HCT116 (cell line): ENCODE measurements around the gene RIF1. TPM values are rescaled to one million over a fixed set of nuclear protein-coding genes. Genes with fewer than 3 reads are reported as not detected.

ENCODE experiments used
- ATAC-seq: fragments of 200-7000 bp; cut with Tn5 transposase; 2 replicates; pipeline ENCODE4 v1.9.1; 2020; ENCODE audit warnings: mild to moderate bottlenecking, moderate library complexity
- BruUV-seq: library from RNA; stranded (reverse); fragments of 400-500 nt; replicated peaks from 2 replicates; lab custom pipeline; 2021; lab: Mats Ljungman, UMichigan
- CTCF ChIA-PET: fragments of 300-600 bp; sonication (Branson Sonifier 250); formaldehyde crosslinking; loops from one replicate; lab custom pipeline; 2021; ENCODE audit warnings: antibody characterized with exemption; lab: Charles Lee
- POLR2A ChIA-PET: fragments of 300-600, 350-600 bp; sonication (Branson Sonifier 250); formaldehyde crosslinking; loops from one replicate; lab custom pipeline; 2021; ENCODE audit warnings: antibody characterized with exemption; lab: Charles Lee
- RAD21 ChIA-PET, 2 experiments: fragments of 300-600 bp; sonication (Branson Sonifier 250); formaldehyde crosslinking; loops; one replicate each; lab custom pipeline; 2023; ENCODE audit warnings: low total read pairs in 2 of 2; ENCODE audit not compliant: uncharacterized antibody in 2 of 2, unreplicated experiment in 2 of 2, low non-redundant PET in 1 of 2; lab: Charles Lee
- DNase-seq: peaks from one replicate; pipeline ENCODE4 v3.0.0-alpha.2; 2010; ENCODE audit warnings: low read depth, low spot score
- H2AFZ ChIP-seq: fragments of 200-600 bp; shearing (Covaris generic), sonication (generic); 2 replicates; pipeline ENCODE4 v1.6.1; 2017; ENCODE audit warnings: low read depth, mixed run types, mixed read lengths, antibody characterized with exemption, low read length; ENCODE audit not compliant: poor library complexity, severe bottlenecking
- H3K27ac ChIP-seq: 2 replicates; pipeline ENCODE4 v1.5.1; 2012; ENCODE audit warnings: low read depth, low read length
- H3K27me3 ChIP-seq: fragments of 200-600 bp; sonication (generic); 2 replicates; pipeline ENCODE4 v1.6.1; 2016; ENCODE audit warnings: mixed run types, low read length, mixed read lengths; ENCODE audit not compliant: insufficient read depth
- H3K36me3 ChIP-seq, 2 experiments: fragments of 200-500 bp in 1 of 2; fragments of 200-600 bp in 1 of 2; sonication (Bioruptor generic) in 1 of 2; sonication (generic) in 1 of 2; 2 replicates each; pipeline versions ENCODE4 v1.5.1 to v1.6.1; 2014 to 2016; ENCODE audit warnings: low read length in 2 of 2, inconsistent platforms in 1 of 2, mixed read lengths in 1 of 2, mixed run types in 1 of 2; ENCODE audit not compliant: insufficient read depth in 2 of 2, control insufficient read depth in 1 of 2
- H3K4me1 ChIP-seq, 2 experiments: fragments of 200-600 bp in 1 of 2; sonication (generic) in 1 of 2; 2 replicates each; pipeline versions ENCODE4 v1.5.1 to v1.6.1; 2012 to 2017; ENCODE audit warnings: low read length in 2 of 2, inconsistent platforms in 1 of 2, mild to moderate bottlenecking in 1 of 2, mixed read lengths in 1 of 2, mixed run types in 1 of 2, moderate library complexity in 1 of 2; ENCODE audit not compliant: insufficient read depth in 2 of 2, control insufficient read depth in 1 of 2
- H3K4me2 ChIP-seq: fragments of 200-600 bp; sonication (generic); 2 replicates; pipeline ENCODE4 v1.6.1; 2017; ENCODE audit warnings: mixed run types, low read length, mixed read lengths
- H3K4me3 ChIP-seq, 2 experiments: fragments of 200-600 bp in 1 of 2; sonication (generic) in 1 of 2; replicated peaks in 1 of 2; 2 replicates each; pipeline ENCODE4 v1.5.1; 2011 to 2016; ENCODE audit warnings: low read length in 2 of 2, control low read depth in 1 of 2, low read depth in 1 of 2, mild to moderate bottlenecking in 1 of 2, mixed read lengths in 1 of 2, mixed run types in 1 of 2
- H3K79me2 ChIP-seq: fragments of 200-600 bp; sonication (generic); 2 replicates; pipeline ENCODE4 v1.6.1; 2017; ENCODE audit warnings: mild to moderate bottlenecking, mixed run types, low read length, moderate library complexity, mixed read lengths; ENCODE audit not compliant: insufficient read depth
- H3K9ac ChIP-seq: fragments of 200-600 bp; sonication (generic); 2 replicates; pipeline ENCODE4 v1.6.1; 2016; ENCODE audit warnings: low read length, mixed read lengths
- H3K9me2 ChIP-seq: fragments of 200-600 bp; sonication (generic), shearing (Covaris generic); 2 replicates; pipeline ENCODE4 v1.6.1; 2017; ENCODE audit warnings: mixed run types, mild to moderate bottlenecking, moderate library complexity; ENCODE audit not compliant: insufficient read depth
- H3K9me3 ChIP-seq, 2 experiments: fragments of 200-500 bp in 1 of 2; fragments of 200-600 bp in 1 of 2; sonication (Bioruptor generic) in 1 of 2; sonication (generic) in 1 of 2; 2 replicates each; pipeline ENCODE4 v1.6.1; 2014 to 2017; ENCODE audit warnings: low read length in 2 of 2, mixed read lengths in 2 of 2, inconsistent platforms in 1 of 2, low read depth in 1 of 2, mild to moderate bottlenecking in 1 of 2, mixed run types in 1 of 2, moderate library complexity in 1 of 2; ENCODE audit not compliant: control insufficient read depth in 1 of 2, insufficient read depth in 1 of 2
- H4K20me1 ChIP-seq: fragments of 200-600 bp; sonication (generic), shearing (Covaris generic); 2 replicates; pipeline ENCODE4 v1.6.1; 2017; ENCODE audit warnings: mixed run types, mild to moderate bottlenecking, moderate library complexity; ENCODE audit not compliant: insufficient read depth
- ATF3 ChIP-seq: IDR thresholded peaks from 2 replicates; pipeline ENCODE4 v1.6.1; 2012
- CBX3 ChIP-seq: IDR thresholded peaks from 2 replicates; pipeline ENCODE4 v1.6.1; 2012; ENCODE audit warnings: low read depth
- CEBPB ChIP-seq: IDR thresholded peaks from 2 replicates; pipeline ENCODE4 v1.6.1; 2012; ENCODE audit warnings: low read depth
- EZH2phosphoT487 ChIP-seq: fragments of 200-600 bp; IDR thresholded peaks from 2 replicates; pipeline ENCODE4 v1.6.1; 2018; ENCODE audit warnings: antibody characterized with exemption, borderline replicate concordance
- FOSL1 ChIP-seq: IDR thresholded peaks from 2 replicates; pipeline ENCODE4 v1.6.1; 2012; ENCODE audit warnings: low read depth
- MAX ChIP-seq: IDR thresholded peaks from 2 replicates; pipeline ENCODE4 v1.6.1; 2012
- RAD21 ChIP-seq: IDR thresholded peaks from 2 replicates; pipeline ENCODE4 v1.6.1; 2012; ENCODE audit warnings: low read depth, mild to moderate bottlenecking
- SIN3A ChIP-seq: IDR thresholded peaks from 2 replicates; pipeline ENCODE4 v1.6.1; 2012; ENCODE audit warnings: low read depth
- SP1 ChIP-seq: IDR thresholded peaks from 2 replicates; pipeline ENCODE4 v1.6.1; 2012; ENCODE audit warnings: low read depth
- ZBTB33 ChIP-seq: IDR thresholded peaks from 2 replicates; pipeline ENCODE4 v1.6.1; 2011; ENCODE audit warnings: mild to moderate bottlenecking, low read length, moderate library complexity; ENCODE audit not compliant: insufficient replicate concordance; ENCODE audit errors: extremely low read depth
- ZFX ChIP-seq: fragments of 450-650 bp; IDR thresholded peaks from 2 replicates; pipeline ENCODE4 v1.6.1; 2017
- ZNF274 ChIP-seq: fragments of 200-500 bp; sonication (Bioruptor generic); IDR thresholded peaks from 2 replicates; pipeline ENCODE4 v1.6.1; 2014; ENCODE audit warnings: mild to moderate bottlenecking, low read depth, low read length, inconsistent platforms
- intact Hi-C: fragments of 100-400 bp; cut with micrococcal nuclease; formaldehyde crosslinking; loops from 2 replicates; pipeline ENCODE4 v1.10.0; 2022
- total RNA-seq: library from RNA; stranded (reverse); gene quantifications from one replicate; pipeline ENCODE4 v1.2.1, GENCODE V29; 2021; ENCODE audit not compliant: unreplicated experiment

Gene RIF1
- total RNA-seq, 1 experiment from 2014 or later: 48.0 TPM

GRCh38 chr2:151388011-151388410 is 21.7 kb upstream of the RIF1 start:
- H3K36me3 ChIP-seq: no peaks in the 10 kb centered on the region
- ATAC-seq (no peak), DNase-seq (no peak)
- no TSS peak for BruUV-seq
- TF ChIP-seq ZNF274 (no peak), SIN3A (no peak), MAX (no peak), ZFX (no peak), CBX3 (no peak), FOSL1 (no peak), SP1 (no peak), RAD21 (no peak), ZBTB33 (no peak), ATF3 (no peak), CEBPB (no peak), EZH2phosphoT487 (no peak)
- H3K79me2 ChIP-seq: no peaks in the 10 kb centered on the region
- H2AFZ ChIP-seq: no peak overlapping the region
- no peak overlapping the region for H3K27ac ChIP-seq
- H4K20me1 ChIP-seq: no peaks in the 10 kb centered on the region
- intact Hi-C loops: no loop called here
- no peaks in the 10 kb centered on the region for H3K9me3 ChIP-seq
- ChIA-PET RAD21 (no interaction called here), POLR2A (no interaction called here), CTCF (no interaction called here)
- H3K9ac ChIP-seq: no peak overlapping the region
- H3K4me1 ChIP-seq: no peaks in the 10 kb centered on the region
- no peaks in the 10 kb centered on the region for H3K27me3 ChIP-seq
- H3K4me3 ChIP-seq: no peak overlapping the region
- no peak overlapping the region for H3K4me2 ChIP-seq
- no peaks in the 10 kb centered on the region for H3K9me2 ChIP-seq
